ENCODE results near the gene FUNDC1.
"Not testable (repeated sequence)": the region's sequence is repeated elsewhere in the genome, so short reads cannot be mapped to it uniquely, and the experiment has no call there.

FUNDC1 gene, protein sequence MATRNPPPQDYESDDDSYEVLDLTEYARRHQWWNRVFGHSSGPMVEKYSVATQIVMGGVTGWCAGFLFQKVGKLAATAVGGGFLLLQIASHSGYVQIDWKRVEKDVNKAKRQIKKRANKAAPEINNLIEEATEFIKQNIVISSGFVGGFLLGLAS
- total RNA-seq = 8.9 to 9.6 reads per million in 2 experiments

DNA sequence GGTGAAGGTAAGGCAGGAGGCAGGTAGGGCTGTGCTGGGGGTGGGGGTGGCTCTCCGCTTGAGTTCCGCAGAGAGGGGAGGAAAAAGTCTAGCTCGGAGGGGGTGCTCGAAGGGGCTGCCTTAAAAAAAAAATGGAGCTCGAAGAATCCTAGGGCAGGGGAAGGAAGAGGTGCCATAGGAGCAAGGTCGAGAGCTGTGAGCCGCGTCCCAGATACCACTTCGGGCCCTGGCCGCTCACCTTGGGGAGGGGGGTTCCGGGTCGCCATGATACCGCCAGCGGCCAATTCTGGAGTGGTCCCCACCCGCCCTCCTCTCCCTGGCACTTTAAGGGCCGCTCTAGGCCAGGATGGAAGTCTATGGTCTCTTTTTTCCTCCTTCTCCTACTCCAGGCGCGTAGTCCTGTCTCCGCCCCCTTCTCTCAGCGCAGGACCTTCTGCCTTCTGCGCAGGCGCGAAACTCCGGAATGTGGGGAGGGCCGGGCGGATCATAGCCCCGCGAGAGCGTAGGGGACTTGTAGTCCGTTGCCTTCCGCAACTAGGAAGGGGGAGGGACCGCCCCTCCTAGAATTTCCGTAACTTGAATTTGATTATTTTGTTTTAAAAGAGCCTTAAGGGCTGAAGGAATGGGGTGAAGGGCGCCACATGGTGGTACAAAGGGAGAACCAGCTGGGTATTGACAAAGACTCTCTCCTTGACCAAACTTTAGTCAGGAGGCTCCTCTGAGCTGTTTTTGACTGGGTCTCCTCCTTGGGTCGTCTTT is at the start of gene FUNDC1:
FUNDC1 (minus strand) TSS at position 293 of the 759 bp plus-strand sequence; CDS start at position 266, 27 bp downstream.
- peak; percentile 89 for DNase-seq (ENCODE audit: low read depth)

DNA sequence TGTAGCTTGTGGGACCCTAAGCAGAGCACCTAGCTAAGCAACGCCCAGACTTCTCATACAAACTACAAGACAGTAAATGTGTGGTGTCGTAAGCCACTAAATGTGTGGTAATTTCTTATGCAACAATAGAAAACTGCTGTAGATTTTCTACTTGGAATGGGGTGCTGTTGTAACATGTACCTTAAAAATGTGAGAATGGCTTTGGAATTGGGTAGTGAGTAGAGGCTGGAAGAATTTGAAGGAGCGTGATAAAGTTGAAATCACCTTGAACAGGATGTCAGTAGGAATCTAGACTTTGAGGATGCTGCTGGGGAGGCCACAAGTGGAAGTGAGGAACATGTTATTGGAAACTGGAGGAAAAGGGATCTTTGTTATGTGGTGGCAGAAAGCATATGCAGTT is 43.2 kb upstream of the FUNDC1 start:
- no peak for DNase-seq (ENCODE audit: low read depth)

DNA sequence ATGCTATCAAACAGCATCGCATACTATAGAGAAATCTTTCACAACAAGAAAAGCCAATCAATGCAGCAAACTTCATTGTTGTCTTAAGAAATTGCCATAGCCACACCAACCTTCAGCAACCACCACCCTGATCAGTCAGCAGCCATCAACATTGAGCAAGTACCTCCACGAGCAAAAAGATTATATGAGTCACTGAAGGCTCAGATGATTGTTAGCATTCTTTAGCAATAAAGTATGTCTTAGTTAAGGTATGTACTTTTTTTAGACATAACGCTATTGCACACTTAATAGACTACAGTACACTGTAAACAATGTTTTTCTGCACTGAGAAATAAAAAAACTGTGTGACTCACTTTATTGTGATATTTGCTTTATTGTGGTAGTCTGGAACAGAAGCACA is 37.8 kb upstream of the FUNDC1 start:
- DNase-seq (ENCODE audit: low read depth) = no peak

DNA sequence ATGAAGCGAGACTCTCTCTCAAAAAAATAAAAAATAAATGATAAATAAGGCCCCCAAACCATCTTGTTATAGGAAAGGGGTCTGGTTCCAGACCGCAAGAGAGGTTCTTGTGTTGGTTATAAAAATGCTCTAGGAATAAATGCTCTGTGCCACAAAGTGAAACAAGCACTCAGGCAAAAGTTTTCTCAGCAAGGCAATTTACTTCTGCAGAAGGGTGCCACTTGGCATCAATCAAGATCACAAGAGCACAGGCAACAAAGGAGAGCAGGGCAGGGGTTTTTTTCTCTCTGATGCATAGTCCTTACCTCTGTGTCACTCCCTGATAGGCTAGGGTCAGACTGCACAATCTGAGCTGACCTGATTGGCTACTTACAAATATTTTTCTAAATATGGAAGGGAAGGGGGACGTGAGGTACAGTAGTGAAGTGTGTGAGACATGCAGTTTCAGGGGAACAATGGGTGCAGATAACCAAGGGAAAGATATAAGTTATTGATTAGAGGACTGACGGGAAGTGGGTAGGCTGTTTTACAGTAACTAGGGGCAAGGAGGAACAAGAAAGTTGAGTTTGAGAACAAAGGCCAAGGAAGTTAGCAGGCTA is 29.8 kb upstream of the FUNDC1 start:
- DNase-seq (ENCODE audit: low read depth) = no peak

DNA sequence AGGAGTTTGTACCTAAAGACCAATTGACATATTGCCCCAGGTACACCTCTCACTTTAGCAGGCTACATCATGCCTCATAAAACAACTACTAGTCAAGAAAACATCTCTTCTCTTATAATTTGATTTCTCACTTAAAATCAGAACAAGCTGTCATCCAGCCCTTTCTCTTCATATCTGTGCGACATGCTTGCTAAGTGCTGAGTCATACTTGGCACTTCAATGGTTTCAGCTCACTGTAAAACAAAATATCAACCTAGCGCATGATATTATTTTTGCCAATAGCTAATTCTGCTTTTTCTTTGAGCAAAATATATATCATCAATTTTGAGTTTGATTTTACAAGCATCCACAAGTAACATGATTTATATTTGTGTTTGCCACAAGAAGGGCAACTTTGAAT is 27.9 kb upstream of the FUNDC1 start:
- no peak for DNase-seq (ENCODE audit: low read depth)

DNA sequence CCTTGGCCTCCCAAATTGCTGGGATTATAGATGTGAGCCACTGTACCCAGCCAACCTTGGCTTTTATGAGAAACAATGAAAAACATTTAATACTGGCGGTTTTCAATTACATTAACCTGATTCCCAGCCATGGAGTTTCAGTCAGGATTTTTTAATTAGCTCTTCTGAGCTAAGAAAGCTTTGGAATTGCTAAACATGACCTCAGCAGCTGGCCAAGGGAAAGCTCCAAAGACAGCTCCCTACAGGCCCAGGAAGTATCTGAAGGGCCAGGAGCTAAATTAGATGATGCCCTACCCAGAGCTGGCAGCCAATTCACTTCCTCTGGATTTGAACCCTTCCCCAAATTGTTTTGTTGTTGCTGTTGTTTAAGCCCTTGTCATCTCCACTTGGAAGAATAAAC is 26.5 kb upstream of the FUNDC1 start:
- DNase-seq (ENCODE audit: low read depth) = no peak

DNA sequence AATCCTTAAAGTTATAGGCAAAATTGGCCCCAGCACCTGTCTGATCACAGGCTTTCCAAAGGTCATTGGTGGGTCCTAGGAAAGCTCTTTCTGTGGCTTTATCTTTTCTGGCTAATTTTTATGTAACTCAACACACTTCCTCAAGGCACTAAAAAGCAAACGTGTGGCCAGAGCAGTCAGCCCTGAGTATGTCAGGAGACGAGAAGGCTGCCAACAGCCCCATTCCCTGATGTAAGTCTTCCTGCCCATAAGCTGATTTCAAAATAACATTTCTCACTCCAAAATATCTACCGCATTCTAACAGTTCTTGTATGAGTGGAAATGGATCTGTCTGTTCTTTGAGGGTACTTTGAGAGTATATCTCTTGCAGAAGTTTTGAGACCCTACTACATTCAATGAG is 25.5 kb upstream of the FUNDC1 start:
- no peak for DNase-seq (ENCODE audit: low read depth)

DNA sequence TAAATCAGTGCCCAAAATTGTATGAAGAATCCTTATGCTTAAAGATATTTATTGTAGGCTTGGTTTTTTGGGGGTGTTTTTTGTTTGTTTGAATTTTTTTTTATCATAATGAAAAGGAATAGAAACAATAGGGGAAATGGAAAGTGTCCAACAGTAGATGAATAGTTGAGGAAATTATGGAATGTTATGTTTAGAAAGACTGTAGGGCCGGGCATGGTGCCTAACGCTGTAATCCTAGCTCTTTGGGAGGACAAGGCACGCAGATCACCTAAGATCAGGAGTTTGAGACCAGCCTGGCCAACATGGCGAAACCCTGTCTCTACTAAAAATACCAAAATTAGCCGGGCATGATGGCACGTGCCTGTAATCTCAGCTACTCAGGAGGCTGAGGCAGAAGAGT is 19.2 kb upstream of the FUNDC1 start:
- not testable (repeated sequence) for DNase-seq (ENCODE audit: low read depth)

DNA sequence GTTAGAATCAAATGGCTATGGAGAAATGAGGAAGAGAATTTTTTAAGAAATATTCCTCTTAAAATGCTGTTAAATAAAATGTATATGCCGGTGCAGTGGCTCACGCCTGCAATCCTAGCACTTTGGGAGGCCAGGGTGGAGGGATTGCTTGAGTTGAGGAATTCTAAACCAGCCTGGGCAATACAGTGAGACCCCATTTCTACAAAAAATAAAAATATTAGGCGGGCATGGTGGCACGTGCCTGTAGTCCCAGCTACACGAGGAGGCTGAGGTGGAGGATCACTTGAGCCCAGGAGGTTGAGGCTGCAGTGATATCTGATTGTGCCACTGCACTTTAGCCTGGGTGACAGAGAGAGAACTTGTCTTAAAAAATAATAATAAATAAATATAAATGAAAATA is 7.9 kb upstream of the FUNDC1 start:
- no peak for DNase-seq (ENCODE audit: low read depth)

DNA sequence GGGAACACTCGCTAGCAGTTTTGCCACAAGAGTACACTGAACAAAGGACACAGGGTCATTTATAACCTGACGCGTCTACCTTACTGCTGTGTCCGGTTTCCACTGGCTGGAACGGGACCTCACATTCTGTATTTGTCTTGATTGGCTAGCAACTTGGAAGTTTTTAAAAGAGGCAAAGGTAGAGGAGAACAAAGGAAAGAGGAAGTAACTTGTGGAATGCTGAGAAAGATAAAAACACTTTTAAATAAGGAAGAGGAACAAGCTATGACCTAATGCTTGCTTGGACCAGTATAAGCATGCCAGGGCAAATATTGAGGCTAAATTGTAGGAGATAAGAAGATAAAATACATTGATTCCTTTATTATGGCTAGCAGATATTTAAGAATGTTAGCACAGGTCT is 2.8 kb upstream of the FUNDC1 start:
- not testable (repeated sequence) for DNase-seq (ENCODE audit: low read depth)

DNA sequence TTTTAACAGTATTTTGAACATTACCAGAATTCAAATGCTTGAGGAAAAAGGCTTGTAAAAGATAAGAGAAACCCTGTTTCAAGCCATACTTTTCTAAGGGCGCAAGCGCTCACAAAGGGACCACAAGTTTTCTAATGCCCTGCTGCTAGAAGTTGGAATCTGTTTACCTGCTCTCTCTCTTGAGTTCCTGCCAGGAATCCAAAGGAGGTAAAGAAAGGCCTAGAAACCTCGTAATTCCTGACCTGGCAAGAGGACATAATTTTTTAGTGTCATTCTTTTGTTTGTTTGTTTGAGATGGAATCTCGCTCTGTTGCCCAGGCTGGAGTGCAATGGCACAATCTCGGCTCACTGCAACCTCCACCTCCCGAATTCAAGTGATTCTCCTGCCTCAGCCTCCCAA is 1.4 kb upstream of the FUNDC1 start:
- no peak for DNase-seq (ENCODE audit: low read depth)

DNA sequence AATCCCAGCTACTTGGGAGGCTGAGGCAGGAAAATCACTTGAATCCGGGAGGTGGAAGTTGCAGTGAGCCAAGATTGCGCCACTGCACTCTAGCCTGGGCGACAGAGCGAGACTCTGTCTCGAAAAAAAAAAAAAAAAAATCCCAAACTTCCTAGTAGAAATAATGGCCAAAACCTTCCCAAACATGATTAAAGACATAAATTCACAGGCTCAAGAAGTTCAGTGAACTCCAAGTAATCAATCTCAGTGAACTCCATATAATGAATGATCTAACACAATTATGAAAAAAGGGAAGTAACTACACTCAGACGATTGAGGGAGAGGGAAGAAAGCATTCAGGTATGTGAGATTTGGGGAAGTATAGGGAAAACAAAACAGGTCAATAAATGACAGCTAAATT is 6.5 kb downstream of the FUNDC1 start:
- no peak for DNase-seq (ENCODE audit: low read depth)

DNA sequence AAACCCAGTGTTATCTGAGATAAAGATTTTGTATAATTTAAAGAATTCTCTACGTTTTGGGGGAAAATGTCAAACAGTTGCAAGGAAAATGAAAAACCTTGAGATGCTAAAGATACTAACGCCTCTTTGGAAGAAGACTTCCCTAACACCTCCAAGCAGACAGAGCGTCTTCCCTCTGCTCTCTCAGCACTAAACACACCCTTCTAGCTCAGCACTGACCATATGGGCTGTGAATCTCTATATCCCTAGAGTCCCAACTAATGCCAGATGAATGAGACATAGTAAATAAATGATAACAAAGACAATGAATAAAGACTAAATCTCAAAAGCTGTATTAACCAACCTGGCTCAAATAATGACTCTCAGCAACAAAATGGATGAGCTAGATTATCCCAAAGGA is 13.3 kb downstream of the FUNDC1 start:
- DNase-seq (ENCODE audit: low read depth) = no peak

DNA sequence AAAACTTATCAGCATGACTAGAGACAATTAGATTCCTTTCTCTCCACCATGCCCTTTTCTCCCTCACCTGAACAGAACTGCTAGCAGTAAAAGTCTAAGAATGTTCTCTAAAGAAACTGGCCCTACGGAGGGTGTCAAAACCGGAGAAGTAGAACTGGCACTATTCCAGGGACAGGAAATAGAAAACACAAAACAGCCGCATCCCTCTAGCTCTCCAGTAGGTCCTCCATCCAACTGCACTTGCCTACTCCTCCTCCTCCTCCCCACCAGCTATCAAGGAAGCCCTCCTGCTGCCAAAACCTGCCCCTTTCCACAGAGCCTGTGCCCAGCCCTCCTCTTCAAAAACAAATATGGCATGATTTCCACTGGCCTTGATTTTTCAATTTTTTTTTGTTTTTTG is 28.4 kb downstream of the FUNDC1 start:
- DNase-seq (ENCODE audit: low read depth) = no peak

DNA sequence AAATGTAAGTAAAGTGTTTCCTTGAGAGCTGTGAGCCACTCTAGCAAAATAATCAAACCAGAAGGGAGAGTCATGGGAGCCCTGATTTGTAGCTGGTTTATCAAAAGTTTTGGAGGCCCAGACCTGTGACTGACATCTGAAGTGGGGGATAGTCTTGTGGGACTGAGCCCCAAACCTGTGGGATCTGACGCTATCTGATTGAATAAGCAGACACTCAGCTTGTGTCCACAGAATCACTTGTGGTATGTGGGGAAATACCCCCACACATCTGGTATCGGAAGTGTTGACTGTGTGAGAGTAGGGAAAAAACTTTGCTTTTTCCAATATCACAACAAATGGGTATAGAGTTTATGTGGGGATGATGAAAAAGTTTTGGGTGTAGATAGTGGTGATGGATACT is 35.4 kb downstream of the FUNDC1 start:
- no peak for DNase-seq (ENCODE audit: low read depth)

DNA sequence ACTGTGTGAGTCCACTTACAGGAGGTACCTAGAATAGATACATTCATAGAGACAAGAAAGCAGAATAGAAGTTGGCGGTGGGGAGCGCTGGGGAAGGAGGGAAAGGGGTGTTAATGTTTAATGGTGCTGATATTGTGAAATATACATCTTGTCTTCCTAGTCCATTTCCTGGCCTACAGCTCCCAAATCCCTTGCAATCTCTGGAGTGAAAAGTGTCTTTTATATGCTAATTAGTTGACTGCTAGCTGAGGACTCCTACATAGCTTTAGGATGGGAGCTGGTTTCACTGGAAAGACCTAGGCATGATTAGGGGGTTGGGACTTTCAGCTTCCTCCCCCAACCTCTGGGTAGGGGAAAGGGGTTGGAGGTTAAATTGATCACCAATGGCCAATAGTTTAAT is 36.0 kb downstream of the FUNDC1 start:
- DNase-seq (ENCODE audit: low read depth) = no peak

DNA sequence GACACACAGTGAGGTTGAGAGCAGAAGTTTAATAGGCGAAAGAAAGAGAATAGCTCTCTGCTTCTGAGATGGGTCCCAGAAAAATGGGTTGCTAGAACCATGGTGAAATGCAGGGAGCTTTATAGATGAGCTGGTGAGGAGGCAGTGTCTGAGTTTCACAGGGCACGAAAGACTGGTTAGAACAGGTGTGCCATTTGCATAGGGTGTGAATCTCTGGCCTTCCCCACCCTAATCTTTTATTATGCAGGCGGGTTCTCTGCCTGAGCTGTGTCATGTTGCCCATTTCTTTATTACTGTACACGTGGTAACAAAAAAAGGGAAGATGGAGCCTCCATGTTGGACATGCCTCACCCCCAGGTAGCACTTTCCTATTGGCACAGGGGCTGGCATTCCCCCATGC is 39.1 kb downstream of the FUNDC1 start:
- no peak for DNase-seq (ENCODE audit: low read depth)

DNA sequence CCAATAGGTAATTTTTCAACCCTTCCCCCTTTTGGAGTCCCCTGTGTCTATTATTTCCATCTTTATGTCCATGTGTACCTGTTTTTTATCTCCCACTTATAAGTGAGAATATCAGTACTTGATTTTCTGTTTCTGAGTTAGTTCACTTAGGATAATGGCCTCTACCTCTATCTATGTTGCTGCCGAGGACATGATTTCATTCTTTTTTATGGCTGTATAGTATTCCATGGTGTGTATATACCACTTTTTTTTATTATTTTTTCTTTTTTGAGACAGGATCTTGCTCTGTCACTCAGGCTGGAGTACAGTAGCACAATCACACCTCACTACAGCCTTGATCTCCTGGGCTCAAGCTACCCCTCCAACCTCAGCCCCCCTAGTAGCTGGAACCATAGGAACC is 47.6 kb downstream of the FUNDC1 start:
- no peak for DNase-seq (ENCODE audit: low read depth)

DNA sequence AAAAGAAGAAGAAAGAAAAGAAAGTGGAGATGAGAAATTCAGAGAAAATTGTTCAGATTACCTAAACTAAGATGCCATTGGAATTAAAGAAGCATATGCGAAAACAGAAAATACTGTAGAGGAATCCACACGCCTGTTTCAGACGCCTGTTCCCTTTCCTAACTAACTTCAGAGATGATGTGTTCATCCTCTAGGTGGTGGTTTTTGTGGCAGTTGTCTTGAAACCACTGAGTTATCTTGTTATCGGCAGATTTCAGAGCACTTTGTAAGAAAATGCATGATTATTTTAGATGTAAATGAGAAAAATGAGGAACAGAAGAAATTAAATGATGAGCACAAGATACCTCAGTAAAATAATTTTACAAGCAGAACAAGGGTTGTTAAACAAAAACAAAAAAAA is 48.3 kb downstream of the FUNDC1 start:
- DNase-seq (ENCODE audit: low read depth) = no peak

DNA sequence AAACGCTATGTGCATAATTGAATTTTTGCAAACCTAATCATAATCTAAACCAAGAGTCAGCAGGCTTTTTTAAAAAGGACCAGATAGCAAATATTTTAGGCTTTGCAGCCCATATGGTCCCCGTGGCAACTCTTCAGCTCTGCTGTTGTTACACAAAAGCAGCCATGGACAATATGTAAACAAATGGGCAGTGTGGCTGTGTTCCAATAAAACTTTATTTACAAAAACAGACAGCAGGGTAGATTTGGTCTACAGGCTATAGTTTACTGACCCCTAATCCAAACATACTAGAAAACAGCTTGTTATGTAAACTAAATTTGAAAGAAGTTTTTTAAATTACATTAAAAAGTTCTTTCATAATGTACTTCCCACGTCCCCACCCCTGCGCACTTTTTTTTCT is 53.1 kb downstream of the FUNDC1 start:
- DNase-seq (ENCODE audit: low read depth) = no peak

DNA sequence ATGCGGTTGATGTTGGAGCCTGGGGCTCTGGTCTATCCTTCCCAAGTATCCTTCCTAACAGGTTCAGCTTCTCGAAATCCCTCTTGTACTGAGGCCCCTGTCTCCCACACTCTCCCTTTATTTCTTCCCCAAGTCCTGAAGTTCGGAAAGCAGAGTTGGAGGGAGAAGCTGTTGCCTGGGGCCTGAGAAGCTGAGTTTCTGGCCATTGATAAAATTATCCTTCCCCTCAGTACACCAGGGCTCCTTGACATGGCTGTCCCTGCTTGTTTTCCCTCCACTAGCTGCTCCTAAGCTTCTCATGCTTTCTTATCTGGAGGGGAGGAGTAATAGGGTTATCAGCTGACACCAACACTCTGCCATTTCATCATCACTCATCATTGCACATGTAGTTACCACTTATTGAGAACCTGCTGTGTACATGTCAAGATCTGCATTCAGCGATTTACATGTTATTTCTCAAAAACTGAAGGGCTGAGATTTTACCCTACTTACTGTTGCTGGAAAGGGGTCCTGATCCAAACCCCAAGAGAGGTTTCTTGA is 58.0 kb downstream of the FUNDC1 start:
- no peak for DNase-seq (ENCODE audit: low read depth)

DNA sequence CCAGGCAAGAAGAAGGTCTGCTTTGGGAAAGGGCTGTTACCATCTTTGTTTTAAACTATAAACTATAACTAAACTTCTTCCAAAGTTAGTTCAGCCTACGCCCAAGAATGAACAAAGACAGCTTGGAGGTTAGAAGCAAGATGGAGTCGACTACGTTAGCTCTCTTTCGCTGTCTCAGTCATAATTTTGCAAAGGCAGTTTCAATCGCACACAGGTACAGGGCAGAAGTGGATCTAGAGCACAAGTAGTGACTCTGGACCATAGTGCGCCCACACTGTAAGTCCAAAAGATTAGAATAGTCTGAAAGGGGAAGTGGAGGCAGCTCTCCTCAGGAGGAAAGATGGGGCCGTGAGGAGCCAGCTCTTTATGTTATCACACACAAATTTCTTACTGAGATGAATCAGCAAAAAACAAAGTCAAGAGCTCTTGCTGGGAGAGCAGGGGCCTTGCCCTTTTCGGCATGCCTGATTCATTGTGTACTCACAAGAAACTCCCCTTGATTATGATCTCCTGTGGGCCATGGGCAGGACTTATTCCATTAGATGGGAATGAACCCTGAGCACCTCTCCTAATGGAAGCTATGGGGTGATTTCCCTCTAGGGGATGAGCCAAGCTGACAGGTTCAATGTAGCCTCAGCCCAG is 58.6 kb downstream of the FUNDC1 start:
- no peak for DNase-seq (ENCODE audit: low read depth)

DNA sequence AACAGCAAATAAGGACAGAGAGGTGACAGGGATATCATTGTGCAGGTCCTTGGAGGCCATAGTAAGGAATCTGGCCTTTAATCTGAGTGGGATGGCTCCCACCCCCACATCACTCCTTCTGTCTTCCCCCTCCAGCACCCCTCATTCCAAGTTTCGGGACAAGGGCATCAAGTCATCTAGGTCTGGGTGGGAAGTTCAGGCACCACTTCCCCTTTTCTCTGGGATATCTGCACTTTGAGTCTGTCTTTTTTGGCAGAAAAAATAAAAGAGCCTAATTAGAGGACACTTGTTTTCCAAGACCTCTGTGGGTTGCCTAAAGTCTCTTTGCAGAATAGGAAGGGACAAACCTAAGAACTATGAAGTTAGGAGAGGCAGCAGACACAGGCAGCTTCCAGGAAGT is 60.1 kb downstream of the FUNDC1 start:
- DNase-seq (ENCODE audit: low read depth) = no peak

Data from T follicular helper cell (primary cell).